Fibroblast of skin of left quadriceps (primary cell): ENCODE measurements around the gene PARD3.

Source experiments
- DNase-seq, 2 experiments: peaks; one replicate each; pipeline ENCODE4 v3.0.0-alpha.2; 2013; ENCODE audit warnings: low read depth in 2 of 2

Gene PARD3

GRCh38 chr10:34184939-34185386 lies 630.1 kb downstream of the PARD3 start:
- no peak for DNase-seq

DNA sequence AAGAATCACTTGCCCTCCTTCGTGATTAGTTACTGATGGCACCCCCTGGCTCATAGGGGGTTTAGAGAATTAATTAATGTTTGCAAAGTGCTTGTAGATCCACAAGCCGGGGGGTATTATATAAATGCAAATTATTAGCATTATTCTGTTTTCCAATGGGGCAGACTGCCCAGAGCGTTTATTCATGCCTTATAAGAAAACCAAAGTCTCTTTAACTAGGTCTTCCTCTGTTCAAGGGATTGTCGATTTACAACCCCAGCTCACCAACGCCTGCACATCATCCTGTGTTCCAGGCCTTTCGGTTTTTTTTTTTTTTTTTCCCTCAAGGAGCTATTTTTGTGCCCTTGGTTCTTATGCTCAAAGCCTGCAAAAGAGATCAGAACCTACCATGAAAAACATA lies 630.7 kb downstream of the PARD3 start:
- DNase-seq = no peak

DNA sequence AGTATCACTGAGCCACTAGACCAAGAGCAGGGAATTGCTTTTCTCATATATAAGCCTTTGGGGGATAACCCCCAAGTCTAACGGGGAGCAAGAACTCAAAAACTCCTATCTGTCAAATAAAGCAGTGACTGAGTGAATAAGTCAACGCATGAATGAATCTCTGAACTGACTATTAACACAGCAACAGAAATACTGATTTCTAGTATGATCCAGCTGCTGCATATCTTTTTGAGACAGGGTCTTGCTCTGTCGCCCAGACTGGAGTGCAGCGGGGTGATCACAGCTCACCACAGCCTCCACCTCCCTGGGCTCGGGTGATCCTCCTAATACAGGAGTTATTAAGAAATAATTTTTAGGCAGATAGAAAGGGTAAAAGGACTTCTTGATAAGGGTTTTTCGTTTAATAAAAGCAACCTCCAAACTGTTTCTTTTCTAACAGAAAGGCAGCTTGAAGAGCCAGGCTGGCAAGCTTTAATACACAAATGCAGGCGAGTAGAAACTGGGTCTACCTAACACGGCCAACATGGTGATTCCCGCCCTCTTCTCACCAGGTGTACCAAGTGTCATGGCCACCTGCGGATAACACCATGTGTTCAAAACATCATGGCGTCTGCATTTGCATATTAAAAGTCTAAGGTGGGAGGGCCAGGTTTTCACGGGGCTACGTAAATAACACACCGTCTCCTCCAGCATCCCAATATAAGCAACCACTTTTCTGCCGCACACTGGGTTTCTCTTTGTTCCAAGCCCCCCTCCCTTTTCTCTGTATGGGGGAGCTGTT lies 631.9 kb downstream of the PARD3 start:
- no peak for DNase-seq

GRCh38 chr10:34181553-34182300 lies 633.4 kb downstream of the PARD3 start:
- DNase-seq = peak; percentile 77 to 79

- DNase-seq = no peak
Observed at GRCh38 chr10:34180749-34181148, 634.3 kb downstream of the PARD3 start.

- no peak for DNase-seq
Observed at GRCh38 chr10:34179280-34179679, 635.8 kb downstream of the PARD3 start.

DNA sequence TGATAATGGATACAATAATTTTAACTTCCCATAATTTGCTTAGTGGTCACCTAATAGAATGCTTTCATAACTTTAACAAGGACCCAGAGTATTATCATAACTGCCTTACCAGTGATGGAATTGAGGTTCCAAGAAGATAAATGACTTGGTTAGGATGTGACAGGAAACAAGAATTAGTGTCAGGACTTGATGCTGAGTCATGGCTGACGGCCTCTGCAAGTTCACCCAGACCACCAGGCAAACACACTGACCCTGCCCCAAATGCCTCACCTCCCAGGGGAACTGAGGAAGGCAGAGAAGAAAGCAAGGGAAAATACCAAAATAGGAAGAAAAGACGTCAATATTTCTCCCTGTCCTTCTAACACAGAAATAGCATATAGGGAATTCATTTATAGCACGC lies 636.3 kb downstream of the PARD3 start:
- no peak for DNase-seq

DNA sequence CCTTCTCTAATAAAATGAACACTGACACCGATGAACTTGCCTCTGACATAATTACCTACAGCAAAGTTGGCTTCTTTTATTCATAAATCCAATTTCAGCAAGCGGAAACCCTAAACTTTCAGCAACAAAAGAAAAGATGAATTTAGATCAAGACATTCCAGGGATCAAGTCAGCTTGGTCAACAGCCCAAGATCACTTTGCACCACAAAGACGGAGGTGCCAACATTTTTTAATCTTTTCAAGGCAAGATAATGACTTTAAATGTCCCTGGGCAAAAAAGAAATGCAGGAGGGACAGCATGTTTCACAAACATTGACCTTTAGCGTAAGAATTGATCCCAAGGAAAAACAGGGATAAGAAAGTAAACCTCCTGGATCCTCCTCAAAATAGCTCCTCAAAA lies 636.9 kb downstream of the PARD3 start:
- no peak for DNase-seq

GRCh38 chr10:34177445-34177844 lies 637.7 kb downstream of the PARD3 start:
- no peak for DNase-seq

- no peak for DNase-seq
Observed at GRCh38 chr10:34176351-34176750, 638.7 kb downstream of the PARD3 start.

GRCh38 chr10:34175121-34175520 lies 640.0 kb downstream of the PARD3 start:
- DNase-seq = no peak

GRCh38 chr10:34172936-34173533 lies 642.1 kb downstream of the PARD3 start:
- DNase-seq = peak; percentile 82 to 86

DNA sequence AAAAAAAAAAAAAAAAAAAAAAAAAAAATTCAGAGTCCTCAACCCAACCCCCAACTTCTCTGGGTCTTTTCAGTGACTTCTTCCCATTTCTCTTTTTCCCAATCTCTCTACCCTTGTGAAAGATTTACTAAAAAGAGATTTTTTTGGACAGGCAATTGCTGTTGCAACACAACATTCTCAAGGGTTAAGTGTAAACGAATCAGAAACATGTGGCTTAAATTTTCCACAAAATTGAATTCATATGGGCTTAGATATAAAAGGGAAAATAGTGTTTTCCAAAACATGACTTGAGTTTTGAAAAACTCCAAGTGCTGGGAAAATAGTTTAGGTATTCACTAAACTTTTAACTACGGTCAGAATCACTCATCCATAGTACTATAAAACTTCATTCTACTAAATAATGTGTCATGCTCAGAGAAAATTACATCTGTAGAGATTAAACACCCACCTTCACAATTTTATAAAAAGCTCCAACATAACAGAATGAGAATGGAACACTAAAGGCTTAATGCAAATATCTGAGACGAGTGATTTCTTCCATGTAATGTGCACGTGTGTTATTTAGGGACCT lies 643.1 kb downstream of the PARD3 start:
- peak; percentile 97 for DNase-seq

GRCh38 chr10:34169677-34170076 lies 645.4 kb downstream of the PARD3 start:
- no peak for DNase-seq

DNA sequence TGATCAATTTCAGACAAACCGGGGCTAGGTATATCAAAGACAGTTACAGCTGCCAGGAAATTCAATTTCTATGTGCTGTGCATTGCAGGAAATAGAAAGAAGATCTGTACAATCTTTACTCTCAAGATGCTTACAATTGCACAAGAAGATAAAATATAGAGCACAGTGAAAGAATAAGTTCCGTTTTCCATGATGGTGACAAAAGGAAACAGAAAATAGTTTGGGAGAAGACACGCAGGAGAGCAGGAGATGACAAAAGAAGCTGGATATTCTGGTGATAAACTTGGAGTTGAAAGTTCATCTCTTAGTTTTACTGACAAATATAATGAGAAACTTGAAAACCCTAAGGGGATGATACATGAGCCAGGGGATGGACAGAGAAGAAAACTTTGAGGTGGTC lies 646.0 kb downstream of the PARD3 start:
- no peak for DNase-seq

GRCh38 chr10:34168439-34168838 lies 646.7 kb downstream of the PARD3 start:
- DNase-seq = no peak

DNA sequence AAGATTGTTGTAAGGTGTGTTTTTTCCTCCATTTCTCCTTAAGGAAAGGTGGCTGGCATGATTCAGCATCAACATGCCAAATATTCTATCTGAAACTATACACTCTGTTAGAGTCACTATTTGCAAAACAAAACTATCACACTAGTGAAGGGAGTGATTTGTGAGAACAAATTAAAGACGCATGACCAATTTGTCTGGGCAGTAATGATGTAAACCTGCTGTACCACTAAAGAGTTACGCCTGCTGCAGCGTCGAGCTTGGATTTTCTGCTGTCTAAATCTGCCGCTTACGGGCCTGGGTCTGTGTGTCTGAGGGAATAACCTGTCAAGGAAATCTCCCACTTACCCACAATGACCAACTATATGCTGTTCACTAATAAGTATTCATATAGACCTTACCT lies 648.3 kb downstream of the PARD3 start:
- no peak for DNase-seq

- no peak for DNase-seq
Observed at GRCh38 chr10:34166354-34166753, 648.7 kb downstream of the PARD3 start.

DNA sequence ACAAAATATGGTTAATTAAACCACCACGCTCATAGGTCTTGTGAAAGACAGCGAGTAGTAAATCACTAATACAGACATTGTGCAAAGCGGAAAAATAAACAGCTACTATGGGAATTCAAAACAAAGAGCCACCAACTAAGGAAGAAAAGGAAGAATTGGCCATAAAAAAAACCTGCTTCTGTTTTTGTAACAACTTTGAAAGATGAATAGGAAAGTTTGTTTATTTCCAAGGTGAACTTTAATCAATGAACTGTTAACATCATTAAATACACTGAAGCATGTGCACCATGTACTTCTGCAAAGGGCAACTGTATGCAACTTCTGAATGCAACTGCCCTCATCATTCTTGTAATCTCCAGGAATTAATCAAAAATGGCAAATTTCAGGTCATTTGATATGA lies 651.1 kb downstream of the PARD3 start:
- no peak for DNase-seq

GRCh38 chr10:34163075-34163905 lies 651.8 kb downstream of the PARD3 start:
- no peak for DNase-seq

DNA sequence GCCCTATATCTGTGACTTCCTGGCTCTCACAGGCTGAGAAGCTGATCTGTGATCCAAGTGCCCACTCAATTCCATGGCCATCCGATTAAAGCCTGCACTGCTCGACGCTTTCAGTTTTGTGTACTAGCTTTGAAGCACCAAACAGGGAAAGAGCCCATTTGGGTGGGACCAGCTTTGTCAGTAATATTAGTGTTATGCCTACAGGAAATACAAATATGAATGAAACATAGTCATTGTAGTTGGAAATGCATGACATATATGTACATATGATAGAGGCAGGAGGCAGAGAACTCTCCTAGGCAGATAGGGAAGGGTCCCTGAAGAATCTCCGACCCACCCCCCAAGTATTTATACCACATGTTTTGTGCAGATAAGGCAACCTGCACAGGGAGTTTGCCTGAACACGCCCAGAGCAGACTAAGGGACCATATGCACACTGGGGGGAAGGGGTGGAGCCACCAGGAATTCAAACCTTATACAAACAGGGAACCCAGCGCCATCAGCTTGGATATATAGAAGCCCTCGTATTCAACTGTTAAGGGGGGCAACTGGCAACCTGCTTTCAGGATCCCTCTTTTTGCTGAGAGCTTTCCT lies 653.2 kb downstream of the PARD3 start:
- no peak for DNase-seq
